RWPE1 (cell line): ENCODE results near the gene CNTNAP2.

Experiments
- CTCF ChIA-PET: fragments of 350-600 bp; sonication (Branson Sonifier 250); formaldehyde crosslinking; extraction: SDS; loops from one replicate; lab custom pipeline; 2021; lab: Yijun Ruan, JAX
- POLR2A ChIA-PET: fragments of 400-600 bp; formaldehyde crosslinking; extraction: SDS; loops from one replicate; lab custom pipeline; 2020; ENCODE audit warnings: antibody characterized with exemption; ENCODE audit not compliant: low non-redundant PET; lab: Yijun Ruan, JAX
- DNase-seq: peaks from one replicate; pipeline ENCODE4 v3.0.0; 2012; ENCODE audit warnings: low spot score
- H3K27ac ChIP-seq: fragments of 450-650 bp; 2 replicates; pipeline ENCODE4 v1.5.1; 2017
- CTCF ChIP-seq: fragments of 450-650 bp; conservative IDR thresholded peaks from 2 replicates; pipeline ENCODE4 v1.5.1; 2017; ENCODE audit warnings: low read depth, mild to moderate bottlenecking

CNTNAP2 gene

GRCh38 chr7:148371280-148371937, 2254.8 kb downstream of the CNTNAP2 start:
- no peak overlapping the region for H3K27ac ChIP-seq
- ChIA-PET POLR2A (no interaction called here), CTCF (interaction anchor here (0.6 kb wide), 1 partner anchor 472 kb away, joined by 4 read pairs; no protein-coding TSS in a partner anchor)
- TF ChIP-seq CTCF, result no peak
- DNase-seq, result no peak

GRCh38 chr7:148374396-148375259, 2258.0 kb downstream of the CNTNAP2 start:
- no peak for TF ChIP-seq CTCF
- CTCF ChIA-PET, result interaction anchor here (0.7 kb wide), 1 partner anchor 306 kb away, joined by 3 read pairs; no protein-coding TSS in a partner anchor
- no peak for DNase-seq
- POLR2A ChIA-PET, result no interaction called here
- no peak overlapping the region for H3K27ac ChIP-seq

- POLR2A ChIA-PET, result no interaction called here
- CTCF ChIA-PET, result no interaction called here
- TF ChIP-seq CTCF, result no peak
- no peak overlapping the region for H3K27ac ChIP-seq
- DNase-seq, result no peak
These were observed 2263.1 kb downstream of the CNTNAP2 start for GRCh38 chr7:148379677-148380076.

- POLR2A ChIA-PET, result no interaction called here
- TF ChIP-seq CTCF, result no peak
- H3K27ac ChIP-seq, result no peak overlapping the region
- no peak for DNase-seq
- CTCF ChIA-PET, result no interaction called here
These were observed 2264.2 kb downstream of the CNTNAP2 start for GRCh38 chr7:148380596-148381419.

GRCh38 chr7:148382596-148382995, 2266.0 kb downstream of the CNTNAP2 start:
- ChIA-PET CTCF (no interaction called here), POLR2A (no interaction called here)
- H3K27ac ChIP-seq, result no peak overlapping the region
- DNase-seq, result no peak
- no peak for TF ChIP-seq CTCF

GRCh38 chr7:148383651-148384050, 2267.1 kb downstream of the CNTNAP2 start:
- H3K27ac ChIP-seq, result no peak overlapping the region
- DNase-seq, result no peak
- CTCF ChIA-PET, result no interaction called here
- no peak for TF ChIP-seq CTCF
- POLR2A ChIA-PET, result no interaction called here
